ENCODE results near the gene GGT5.

GRCh38 chr22:24179478-24180210, 65.2 kb downstream of the GGT5 start:
- no peak for TF ChIP-seq FOXM1 (IDR thresholded peaks at IDR 0.05; ENCODE audit: borderline replicate concordance, low read depth)
- TF ChIP-seq CEBPB (IDR thresholded peaks at IDR 0.05) = no peak
- TF ChIP-seq EP300 (IDR thresholded peaks at IDR 0.05; ENCODE audit: borderline replicate concordance) = no peak
- TF ChIP-seq RAD21 (IDR thresholded peaks at IDR 0.05; ENCODE audit: low read depth) = no peak
- TF ChIP-seq YY1 (IDR thresholded peaks at IDR 0.05; ENCODE audit: low read depth) = no peak
- no peak for TF ChIP-seq CREB1 (IDR thresholded peaks at IDR 0.05; ENCODE audit: low read depth)
- TF ChIP-seq USF1 (IDR thresholded peaks at IDR 0.05) = no peak
- no peak; the same call in 1 of the 2 replicates for TF ChIP-seq MAX (IDR thresholded peaks at IDR 0.05)
- no peak for TF ChIP-seq REST (IDR thresholded peaks at IDR 0.05; ENCODE audit: low read depth)
- TF ChIP-seq EGR1 (IDR thresholded peaks at IDR 0.05) = no peak
- no peak for TF ChIP-seq NFIC (IDR thresholded peaks at IDR 0.05)
- no peak for TF ChIP-seq TAF1 (IDR thresholded peaks at IDR 0.05; ENCODE audit: low read depth)

All from Ishikawa (cell line).